GM12801 (cell line): Measurements from ENCODE around the gene CDHR3.

Source experiments
- CTCF ChIP-seq: IDR thresholded peaks from one replicate; pipeline ENCODE4 v1.5.1; 2011; ENCODE audit warnings: control low read depth; ENCODE audit not compliant: insufficient read length; ENCODE audit errors: extremely low read depth

CDHR3 gene

DNA sequence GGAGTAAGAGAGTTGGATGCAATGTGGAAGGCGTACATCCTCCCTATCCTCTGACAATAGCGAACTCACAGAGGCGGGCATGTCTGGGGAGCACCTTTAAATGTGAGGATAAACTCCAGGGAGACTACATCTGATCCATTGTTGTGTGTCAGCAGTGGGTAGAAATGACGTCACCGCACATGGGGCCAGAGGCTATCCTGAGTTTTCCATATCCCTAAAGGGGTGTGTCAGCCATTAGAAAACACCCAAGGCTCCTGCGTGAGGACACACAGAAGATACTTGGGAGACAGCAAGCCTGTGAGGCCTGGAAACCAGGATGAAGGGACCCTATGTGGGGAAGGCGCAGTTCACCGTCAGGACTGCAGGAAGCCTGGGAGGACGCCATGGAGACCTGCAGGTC lies 17.2 kb upstream of the CDHR3 start:
- TF ChIP-seq CTCF: no peak

GRCh38 chr7:105951597-105951996 lies 11.5 kb upstream of the CDHR3 start:
- no peak for TF ChIP-seq CTCF

DNA sequence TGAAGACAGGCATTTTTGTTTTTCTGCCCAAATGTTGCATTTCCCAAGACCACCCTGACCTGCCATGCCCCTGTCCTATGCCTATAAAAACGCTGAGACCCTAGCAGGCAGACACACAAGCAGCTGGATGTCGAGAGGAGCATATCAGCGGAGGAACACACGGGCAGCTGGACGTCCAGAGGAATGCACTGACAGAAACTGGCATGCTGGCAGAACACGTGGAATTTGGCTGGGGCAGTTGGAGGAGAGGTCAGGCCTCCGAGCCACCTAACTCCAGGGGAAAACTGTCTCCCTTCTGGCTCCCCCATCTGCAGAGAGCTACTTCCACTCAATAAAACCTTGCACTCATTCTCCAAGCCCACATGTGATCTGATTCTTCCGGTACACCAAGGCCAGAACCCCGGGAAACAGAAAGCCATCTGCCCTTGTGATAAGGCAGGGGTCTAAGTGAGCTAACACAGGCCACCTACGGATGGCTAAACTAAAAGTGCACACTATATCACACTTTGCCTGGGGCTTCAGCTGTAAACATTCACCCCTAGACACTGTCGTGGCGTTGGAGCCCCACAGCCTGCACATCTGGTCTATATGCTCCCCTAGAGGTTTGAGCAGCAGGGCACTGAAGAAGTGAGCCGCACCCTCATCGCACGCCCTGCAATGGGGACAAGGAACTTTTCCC lies 10.0 kb upstream of the CDHR3 start:
- no peak for TF ChIP-seq CTCF

DNA sequence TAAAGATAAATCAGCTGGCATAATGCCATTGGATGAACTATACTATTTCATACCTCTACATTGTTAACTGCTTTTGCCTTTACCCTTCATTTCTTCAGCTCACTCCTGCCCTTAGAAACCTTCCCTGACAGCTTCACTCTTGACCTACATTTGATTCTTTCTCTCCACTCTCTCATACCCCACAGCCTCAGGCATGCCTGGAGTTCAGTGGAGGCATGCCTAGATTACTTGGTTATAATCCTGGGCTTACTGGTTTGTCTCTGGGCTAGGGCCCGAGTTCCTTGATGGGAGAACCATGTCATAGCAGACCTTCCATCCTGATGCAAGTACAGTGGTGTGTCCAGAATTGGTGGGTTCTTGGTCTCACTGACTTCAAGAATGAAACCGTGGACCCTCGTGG lies 8.4 kb upstream of the CDHR3 start:
- no peak for TF ChIP-seq CTCF

- TF ChIP-seq CTCF: no peak
Measured at GRCh38 chr7:105958012-105958411, 5.1 kb upstream of the CDHR3 start.

- no peak for TF ChIP-seq CTCF
Measured at GRCh38 chr7:105962353-105962752, 711 bp upstream of the CDHR3 start.

DNA sequence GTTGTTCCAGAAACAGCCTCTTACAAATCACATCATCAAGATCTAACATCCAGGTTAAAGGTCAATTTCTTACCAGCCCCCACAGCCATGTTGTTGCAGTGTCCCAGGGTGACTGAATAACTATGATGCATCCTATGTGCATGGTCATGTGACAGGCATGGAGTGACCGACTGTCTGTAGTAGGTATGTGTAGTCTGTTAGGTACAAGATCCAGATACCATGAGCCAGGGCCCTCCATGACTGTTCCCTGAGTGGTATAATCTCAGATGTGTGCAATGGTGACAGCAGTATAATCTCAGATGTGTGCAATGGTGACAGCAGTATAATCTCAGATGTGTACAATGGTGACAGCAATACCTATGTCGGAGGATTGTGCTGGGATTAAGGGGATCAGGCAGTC lies 8.8 kb downstream of the CDHR3 start:
- TF ChIP-seq CTCF: no peak
